IPS DF 4.7 (cell line): ENCODE data around the gene HDDC2.

Source experiments
- DNase-seq: peaks from one replicate; pipeline ENCODE4 v3.0.0-alpha.2; 2013; ENCODE audit warnings: low spot score; ENCODE audit errors: extremely low read depth

The HDDC2 gene

GRCh38 chr6:125237764-125238163 lies 64.0 kb downstream of the HDDC2 start:
- no peak for DNase-seq

- DNase-seq = no peak
These were observed 65.0 kb downstream of the HDDC2 start for GRCh38 chr6:125236536-125237327.

- DNase-seq = no peak
These were observed 68.6 kb downstream of the HDDC2 start for GRCh38 chr6:125233202-125233601.

- DNase-seq = no peak
These were observed 69.3 kb downstream of the HDDC2 start for GRCh38 chr6:125232466-125232865.

- no peak for DNase-seq
These were observed 70.0 kb downstream of the HDDC2 start for GRCh38 chr6:125231574-125232343.

GRCh38 chr6:125231133-125231532 lies 70.6 kb downstream of the HDDC2 start:
- DNase-seq = no peak

- no peak for DNase-seq
These were observed 71.1 kb downstream of the HDDC2 start for GRCh38 chr6:125230674-125231073.

GRCh38 chr6:125228981-125229479 lies 72.7 kb downstream of the HDDC2 start:
- no peak for DNase-seq

- DNase-seq = no peak
These were observed 74.5 kb downstream of the HDDC2 start for GRCh38 chr6:125227244-125227643.
